GM19035 (cell line): ENCODE results near the gene TIAM1.

Source experiments
- ATAC-seq: cut with Tn5 transposase; IDR thresholded peaks from one replicate; pipeline ENCODE4 v1.9.1; 2021; ENCODE audit not compliant: unreplicated experiment

The TIAM1 gene

GRCh38 chr21:31290765-31291164, 53.3 kb downstream of the TIAM1 start:
- no peak for ATAC-seq

GRCh38 chr21:31289702-31290101, 54.4 kb downstream of the TIAM1 start:
- ATAC-seq: no peak

GRCh38 chr21:31288191-31288590, 55.9 kb downstream of the TIAM1 start:
- no peak for ATAC-seq

GRCh38 chr21:31287201-31287600, 56.9 kb downstream of the TIAM1 start:
- ATAC-seq: no peak

- no peak for ATAC-seq
Measured at GRCh38 chr21:31286621-31287020, 57.4 kb downstream of the TIAM1 start.

DNA sequence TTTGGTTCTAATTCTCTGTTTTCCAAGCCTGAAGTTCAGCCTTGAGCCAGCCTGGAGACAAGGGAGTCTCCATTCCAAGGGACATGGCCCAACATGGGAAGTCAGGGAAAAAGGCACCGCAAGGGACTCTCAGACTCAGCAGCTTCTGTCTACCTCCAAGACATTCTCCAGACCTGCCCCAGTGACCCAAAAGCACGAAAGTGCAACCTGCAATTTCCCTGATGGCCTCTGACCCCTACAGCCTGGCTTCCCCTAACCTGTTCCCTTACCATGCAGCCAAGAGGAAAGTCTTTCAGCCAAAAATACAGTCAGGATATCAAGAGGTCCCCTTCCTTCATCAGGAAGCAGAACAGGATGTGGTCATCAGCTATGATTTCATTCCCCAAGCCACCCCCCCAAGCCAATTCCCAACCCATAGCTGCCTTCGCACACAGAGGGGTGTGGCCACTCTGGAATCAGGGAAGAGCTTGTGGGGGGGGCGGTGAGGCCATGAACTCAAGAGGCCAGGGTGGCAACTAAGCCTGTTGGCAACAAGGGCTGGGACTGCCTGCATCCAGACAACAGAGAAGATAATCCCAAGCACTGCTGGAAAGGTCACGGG, 59.2 kb downstream of the TIAM1 start:
- no peak for ATAC-seq

DNA sequence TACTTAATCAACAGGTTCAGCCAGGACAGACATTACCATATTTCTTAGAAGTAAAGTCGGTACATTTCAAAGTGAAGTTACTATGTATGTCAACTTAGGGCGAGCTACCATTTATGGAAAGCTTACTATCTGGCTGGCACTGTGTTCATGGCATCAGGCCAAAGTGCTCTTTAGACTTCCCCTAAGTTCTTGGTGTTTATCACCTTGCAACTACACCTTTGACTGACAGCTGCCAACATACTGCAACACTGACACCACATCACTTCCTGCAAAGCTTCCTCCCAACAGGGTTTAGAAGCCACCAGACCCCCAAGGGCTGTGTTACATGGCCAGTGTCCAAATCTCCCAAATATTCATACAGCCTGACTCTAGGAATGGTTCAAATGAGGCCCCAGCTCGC, 61.0 kb downstream of the TIAM1 start:
- no peak for ATAC-seq

- ATAC-seq: no peak
Measured at GRCh38 chr21:31282095-31282709, 61.9 kb downstream of the TIAM1 start.

DNA sequence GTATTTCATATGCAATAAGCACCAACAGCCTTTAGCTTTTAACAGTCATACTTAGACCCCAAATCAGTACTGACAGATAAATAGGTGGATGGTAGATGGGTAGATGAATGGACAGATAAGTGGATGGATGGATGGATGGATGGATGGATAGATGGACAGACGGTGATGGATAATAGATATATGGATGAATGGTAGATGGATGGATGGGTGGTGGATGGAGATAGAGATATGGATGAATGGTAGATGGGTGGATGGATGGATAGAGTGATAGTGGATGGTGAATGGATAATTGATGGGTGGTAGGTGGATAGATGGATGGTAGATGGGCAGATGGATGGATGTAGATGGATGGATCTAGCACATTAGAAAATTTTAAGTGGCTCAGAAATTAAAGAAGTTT, 62.5 kb downstream of the TIAM1 start:
- ATAC-seq: no peak

GRCh38 chr21:31279986-31280385, 64.1 kb downstream of the TIAM1 start:
- ATAC-seq: no peak

DNA sequence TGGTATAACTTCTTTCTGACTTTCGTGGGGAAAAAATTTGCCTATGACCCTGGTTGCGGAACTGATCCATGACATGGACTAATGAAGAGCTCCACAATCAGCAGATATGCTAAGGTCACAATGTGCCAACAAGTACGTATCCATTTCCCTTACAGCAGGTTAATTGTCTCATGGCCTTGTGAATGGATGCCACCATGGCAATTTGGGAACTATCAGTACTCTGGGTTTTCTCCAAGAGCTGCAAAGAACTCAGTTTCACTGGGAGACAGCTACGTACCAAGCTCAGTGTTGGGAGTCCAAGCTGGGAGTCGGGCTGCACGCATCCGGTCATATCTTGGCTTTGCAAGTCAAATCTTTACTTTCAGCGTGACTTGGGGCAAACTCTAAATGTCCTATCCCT, 64.8 kb downstream of the TIAM1 start:
- ATAC-seq: no peak

DNA sequence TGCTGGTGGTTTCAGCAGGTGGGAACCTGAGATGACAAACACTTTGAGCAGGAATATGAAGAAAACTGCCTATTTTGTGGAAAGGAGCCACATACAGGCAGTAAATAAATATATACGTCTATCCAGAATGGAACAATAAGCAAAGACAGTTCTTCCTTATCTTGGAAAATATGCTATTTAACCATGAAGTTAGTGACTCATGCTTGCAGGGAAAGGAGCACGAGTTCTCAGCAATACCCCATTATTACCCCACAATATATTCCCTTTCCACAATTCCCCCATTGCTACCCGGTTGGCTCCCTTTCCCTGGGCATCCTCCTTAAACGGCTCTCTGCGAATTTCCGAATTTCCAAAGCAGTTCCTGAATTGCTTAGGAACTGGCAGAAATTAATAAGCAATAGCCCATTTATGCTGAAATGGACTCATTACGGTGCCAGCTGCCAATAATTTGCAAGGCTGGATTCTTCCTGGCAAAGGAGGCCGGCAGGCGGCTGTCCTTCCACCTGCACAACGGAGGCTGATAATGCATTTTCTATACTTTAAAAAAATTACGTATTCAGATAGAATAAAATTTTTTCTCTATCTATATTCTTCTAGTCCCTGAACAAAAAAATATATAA, 65.4 kb downstream of the TIAM1 start:
- ATAC-seq: no peak

DNA sequence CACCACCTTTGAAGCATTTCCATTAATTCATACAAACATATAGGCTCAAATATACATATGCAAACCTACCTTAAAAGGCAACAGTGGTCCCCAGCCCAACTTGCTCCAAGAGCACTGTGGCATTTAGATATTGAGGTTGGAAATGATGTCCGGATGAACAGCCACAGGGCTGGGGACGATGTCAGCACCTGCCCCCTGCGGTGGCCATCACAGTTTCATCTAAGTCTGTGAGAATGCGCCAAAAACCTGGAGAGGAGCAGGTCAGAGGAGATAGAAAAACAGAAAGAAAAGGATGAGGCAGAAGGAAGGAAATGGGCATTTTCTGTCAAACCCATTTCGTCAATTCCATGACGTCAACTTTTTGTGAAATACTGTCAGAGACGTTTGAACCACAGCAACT, 67.4 kb downstream of the TIAM1 start:
- no peak for ATAC-seq

- no peak for ATAC-seq
Measured at GRCh38 chr21:31275901-31276300, 68.2 kb downstream of the TIAM1 start.

- no peak for ATAC-seq
Measured at GRCh38 chr21:31273278-31273677, 70.8 kb downstream of the TIAM1 start.

- no peak for ATAC-seq
Measured at GRCh38 chr21:31268090-31268489, 76.0 kb downstream of the TIAM1 start.

DNA sequence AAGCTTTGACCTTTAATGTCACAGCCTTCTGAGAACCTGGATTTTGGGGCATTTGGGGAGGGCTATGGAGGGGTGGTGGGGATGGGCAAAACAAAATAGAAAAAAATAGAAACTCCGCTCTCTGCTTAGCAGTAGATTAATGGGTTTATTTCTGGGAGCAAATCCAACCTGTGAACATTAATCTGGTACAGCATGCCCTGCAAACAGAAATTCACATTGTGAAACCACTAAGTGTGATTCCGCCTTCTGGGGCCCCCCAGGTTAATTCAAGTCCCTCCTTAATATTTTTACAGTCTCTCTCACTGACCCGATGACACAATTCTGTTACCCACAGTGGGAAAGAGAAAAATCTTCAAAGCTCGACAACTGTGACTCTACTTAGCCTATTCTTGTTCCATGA, 76.4 kb downstream of the TIAM1 start:
- no peak for ATAC-seq

- no peak for ATAC-seq
Measured at GRCh38 chr21:31266241-31266640, 77.8 kb downstream of the TIAM1 start.

- no peak for ATAC-seq
Measured at GRCh38 chr21:31265366-31266013, 78.6 kb downstream of the TIAM1 start.

DNA sequence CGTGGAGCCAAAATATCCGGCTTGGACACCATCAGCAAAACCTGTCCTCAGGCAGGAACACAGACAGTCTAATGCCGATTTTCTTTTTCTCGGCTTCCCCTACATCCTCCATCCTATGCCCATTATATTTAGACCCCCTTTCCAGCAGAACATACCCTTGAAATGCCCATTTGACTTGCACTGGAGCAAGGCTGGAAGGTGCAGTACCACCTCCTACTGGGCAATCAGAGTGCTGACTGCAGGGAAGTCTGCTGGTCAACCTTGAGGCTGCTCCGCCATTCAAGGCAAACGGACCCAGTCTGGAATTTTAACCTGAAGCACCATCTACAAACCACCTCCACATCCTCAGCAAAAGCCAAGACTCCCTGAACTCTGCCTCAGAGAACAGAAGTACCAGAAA, 79.5 kb downstream of the TIAM1 start:
- ATAC-seq: no peak

GRCh38 chr21:31262728-31263127, 81.3 kb downstream of the TIAM1 start:
- no peak for ATAC-seq

- no peak for ATAC-seq
Measured at GRCh38 chr21:31261759-31262158, 82.3 kb downstream of the TIAM1 start.
